ENCODE results near the gene NKAIN4. TPM values are rescaled to one million over a fixed set of nuclear protein-coding genes. Genes with fewer than 3 reads are reported as not detected.
"Not testable (repeated sequence)": the region's sequence is repeated elsewhere in the genome, so short reads cannot be mapped to it uniquely, and the experiment has no call there.

NKAIN4 gene
- polyA plus RNA-seq, 5 donors, result 5.3 to 20.1 (median 9.6) TPM

GRCh38 chr20:63259734-63260460, 5.6 kb upstream of the NKAIN4 start:
- DNase-seq, result no peak

- peak; percentile 62 to 65 for DNase-seq
These were observed 4.5 kb upstream of the NKAIN4 start for GRCh38 chr20:63258781-63259180.

DNA sequence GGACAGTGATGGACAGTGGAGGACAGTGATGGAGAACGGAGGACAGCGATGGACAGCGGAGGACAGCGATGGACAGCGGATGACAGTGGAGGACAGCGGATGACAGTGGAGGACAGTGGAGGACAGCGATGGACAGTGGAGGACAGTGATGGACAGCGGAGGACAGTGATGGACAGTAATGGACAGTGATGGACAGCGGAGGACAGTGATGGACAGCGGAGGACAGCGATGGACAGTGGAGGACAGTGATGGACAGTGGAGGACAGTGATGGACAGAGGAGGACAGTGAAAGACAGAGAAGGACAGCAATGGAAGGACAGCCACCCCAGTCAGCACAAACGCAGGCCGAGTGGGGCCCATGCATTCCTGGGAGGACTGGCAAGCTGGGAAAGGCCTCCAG, 3.4 kb upstream of the NKAIN4 start:
- DNase-seq, result no peak

GRCh38 chr20:63256954-63257353, 2.7 kb upstream of the NKAIN4 start:
- no peak for DNase-seq

GRCh38 chr20:63255931-63256704, 1.9 kb upstream of the NKAIN4 start:
- no peak for DNase-seq

GRCh38 chr20:63254606-63255384, 532 bp upstream of the NKAIN4 start:
- DNase-seq, result no peak

- no peak for DNase-seq
These were observed 628 bp downstream of the NKAIN4 start for GRCh38 chr20:63253438-63254231.

GRCh38 chr20:63253065-63253437, 1.2 kb downstream of the NKAIN4 start:
- no peak for DNase-seq

DNA sequence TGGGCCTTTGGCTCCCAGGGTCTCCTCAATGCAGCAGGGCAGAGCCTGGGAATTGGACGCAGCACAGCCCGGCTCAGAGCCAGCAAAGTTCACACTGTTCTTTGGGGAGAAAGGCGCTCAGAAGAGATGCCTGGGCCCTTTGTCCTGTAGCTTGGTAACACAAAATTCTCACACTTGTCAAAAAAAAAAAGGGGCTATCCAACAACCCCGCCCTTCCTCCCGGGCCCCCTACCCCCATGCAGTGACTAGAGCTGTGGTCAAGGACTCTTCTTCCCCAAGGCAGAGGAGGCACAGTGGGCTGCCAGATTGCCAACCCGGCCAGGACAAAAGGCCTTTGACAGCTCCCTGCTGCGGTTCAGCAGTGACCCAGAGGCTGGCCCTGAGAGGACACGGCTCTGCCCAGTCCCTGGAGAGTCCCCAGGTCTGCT, 2.0 kb downstream of the NKAIN4 start:
- DNase-seq, result no peak

- not testable (repeated sequence) for DNase-seq
These were observed 2.9 kb downstream of the NKAIN4 start for GRCh38 chr20:63251350-63251749.

DNA sequence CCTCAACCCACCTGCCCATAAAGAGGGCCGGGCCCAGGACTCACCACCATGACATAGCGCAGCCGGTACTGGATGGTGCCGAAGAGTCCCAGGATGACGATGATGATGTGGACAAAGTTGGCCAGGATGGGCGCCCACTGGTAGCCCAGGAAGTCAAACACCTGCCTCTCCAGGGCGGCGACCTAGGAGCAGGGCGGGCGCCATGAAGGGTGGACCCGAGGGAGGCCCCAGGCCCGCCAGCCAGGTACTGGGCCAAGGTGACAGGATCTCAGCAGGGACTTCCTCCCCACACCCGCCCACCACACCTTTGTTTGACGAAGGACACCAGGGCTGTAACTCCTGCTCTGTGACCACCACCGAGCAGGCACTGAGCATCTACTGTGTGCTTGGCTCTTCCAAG, 4.4 kb downstream of the NKAIN4 start:
- DNase-seq, result no peak

GRCh38 chr20:63248835-63249591, 5.2 kb downstream of the NKAIN4 start:
- no peak for DNase-seq

GRCh38 chr20:63247671-63248228, 6.5 kb downstream of the NKAIN4 start:
- no peak for DNase-seq

DNA sequence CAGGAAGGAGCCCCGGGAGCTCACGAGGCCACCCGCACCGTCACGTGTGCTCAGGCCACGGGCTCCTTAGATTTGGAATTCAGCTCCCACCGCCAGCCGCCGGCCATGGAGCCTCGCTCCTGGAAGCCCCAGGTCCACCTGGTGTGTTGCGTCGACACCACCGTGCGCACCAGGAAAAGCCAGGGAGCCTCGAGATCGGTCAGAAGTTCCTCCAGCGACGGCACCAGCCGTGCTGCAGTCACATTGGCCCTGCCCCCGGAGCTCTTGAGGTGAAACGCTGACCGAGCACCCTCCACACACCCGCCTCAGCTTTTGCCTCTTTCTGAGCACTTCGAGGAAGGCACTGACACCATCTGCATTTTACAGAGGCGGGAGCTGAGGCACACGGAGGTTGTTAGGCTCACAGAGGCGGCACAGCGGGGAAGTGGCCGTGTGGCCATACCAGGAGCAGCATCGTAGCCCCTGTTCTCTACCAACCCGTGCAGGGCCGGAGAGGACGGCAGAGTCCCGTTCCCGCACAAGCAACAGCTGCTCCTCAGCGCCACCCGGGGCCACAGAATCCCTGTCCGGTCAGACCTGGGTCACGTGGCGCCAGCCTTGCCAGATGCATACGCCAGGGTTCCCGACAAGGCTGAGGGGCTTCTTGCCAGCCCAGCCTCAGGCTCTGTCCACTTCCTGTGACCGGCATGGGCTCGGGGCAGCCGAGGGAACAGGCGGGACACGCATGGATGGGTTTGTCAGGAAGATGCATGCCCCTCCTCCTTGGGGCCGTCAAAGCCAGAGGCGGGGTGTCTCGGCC, 7.6 kb downstream of the NKAIN4 start:
- no peak for DNase-seq

DNA sequence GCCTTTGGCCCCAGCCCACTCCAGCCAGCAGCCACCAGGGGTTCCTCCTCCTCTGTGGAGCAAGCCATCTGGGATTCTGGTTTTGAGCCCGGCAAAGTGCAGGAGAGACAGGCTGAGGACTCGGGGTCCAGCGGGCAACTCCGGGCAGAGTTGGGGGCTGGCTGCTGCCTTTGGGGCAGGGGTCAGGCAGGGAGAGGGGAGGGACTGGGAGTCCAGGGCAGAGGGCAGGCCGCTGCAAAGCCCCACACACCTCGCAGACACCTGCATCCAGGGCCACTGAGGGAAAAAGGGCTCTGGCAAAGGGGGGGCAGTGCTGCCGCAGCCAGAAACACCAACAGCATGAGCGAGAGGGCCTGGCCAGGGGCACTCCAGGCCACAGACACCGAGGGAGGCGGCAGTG, 9.8 kb downstream of the NKAIN4 start:
- DNase-seq, result no peak

GRCh38 chr20:63243604-63244247, 10.5 kb downstream of the NKAIN4 start:
- no peak for DNase-seq

DNA sequence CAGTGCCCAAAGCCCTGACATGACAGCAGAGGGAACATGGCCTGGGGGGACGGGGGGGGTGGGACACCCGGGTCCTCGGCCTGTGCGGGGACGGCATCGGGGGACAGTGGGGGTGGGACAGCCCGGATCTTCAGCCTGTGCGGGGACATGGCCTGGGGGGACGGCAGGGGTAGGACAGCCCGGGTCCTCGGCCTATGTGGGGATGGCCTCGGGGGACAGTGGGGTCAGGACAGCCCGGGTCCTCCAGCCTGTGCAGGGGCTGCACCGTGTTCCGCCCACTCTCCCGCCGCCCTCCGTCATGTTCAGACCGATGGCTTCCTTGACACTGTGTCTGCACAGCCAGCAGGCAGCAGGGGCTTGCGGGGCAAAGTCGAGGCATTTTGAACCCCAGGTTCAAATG, 11.5 kb downstream of the NKAIN4 start:
- DNase-seq, result no peak

DNA sequence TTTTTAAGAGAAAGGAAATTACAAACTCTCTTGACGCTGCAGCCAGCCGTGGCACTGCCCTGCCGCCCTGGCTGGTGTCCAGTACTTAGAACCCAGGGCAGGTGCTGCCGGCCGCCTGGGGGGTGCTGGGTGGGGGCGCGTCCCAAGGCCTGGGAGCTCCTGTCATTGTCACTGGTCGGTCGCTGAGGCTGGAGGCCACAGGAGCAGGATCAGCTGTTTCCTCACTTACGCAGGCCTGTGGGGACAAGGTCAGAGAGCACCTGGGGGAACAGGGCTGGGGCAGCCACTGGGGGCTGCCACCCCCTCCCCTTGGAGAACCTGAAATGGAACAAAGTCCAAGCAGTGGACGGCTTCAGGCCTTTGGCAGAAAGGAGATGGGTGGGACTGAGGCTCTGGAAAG, 13.0 kb downstream of the NKAIN4 start:
- DNase-seq, result no peak

DNA sequence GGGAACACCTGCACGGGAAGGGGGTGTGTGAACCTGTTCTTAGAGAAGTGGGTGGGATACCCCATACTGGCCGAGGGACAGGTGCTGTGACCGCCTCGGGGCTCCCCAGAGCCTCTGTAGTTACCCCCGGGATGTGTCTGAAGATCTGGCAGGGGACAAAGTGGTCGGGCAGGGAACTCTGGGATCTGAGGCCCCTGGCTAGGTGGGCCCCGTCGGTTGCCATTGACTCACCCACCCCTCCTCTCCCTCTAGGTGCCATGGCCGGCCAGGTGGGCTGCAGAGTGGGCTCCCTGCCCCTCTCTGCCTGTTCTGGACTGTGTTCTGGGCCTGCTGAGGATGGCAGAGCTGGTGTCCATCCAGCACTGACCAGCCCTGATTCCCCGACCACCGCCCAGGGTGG, 14.3 kb downstream of the NKAIN4 start:
- DNase-seq, result no peak
